Measurements from ENCODE around the gene TMEM87A.

DNA sequence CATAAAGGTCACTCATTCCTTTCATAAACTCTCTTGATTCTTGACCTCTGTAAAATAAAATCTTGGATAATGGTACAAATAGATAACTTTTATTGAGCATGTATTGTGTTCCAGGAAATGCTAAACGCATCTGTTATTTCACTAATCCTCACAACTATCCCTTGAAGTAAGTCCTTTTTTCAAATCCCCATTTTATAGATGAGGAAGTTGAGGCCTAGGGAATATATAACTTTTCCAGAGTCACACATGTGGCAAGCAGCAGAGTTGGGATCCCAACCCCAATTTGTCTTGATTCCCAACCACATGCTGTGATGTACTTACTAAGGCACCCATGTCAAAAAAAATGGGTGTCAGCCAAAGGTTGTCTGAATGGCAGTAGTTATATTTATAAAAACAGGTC is 71.4 kb downstream of the TMEM87A start:
- TF ChIP-seq, protein P1, sequence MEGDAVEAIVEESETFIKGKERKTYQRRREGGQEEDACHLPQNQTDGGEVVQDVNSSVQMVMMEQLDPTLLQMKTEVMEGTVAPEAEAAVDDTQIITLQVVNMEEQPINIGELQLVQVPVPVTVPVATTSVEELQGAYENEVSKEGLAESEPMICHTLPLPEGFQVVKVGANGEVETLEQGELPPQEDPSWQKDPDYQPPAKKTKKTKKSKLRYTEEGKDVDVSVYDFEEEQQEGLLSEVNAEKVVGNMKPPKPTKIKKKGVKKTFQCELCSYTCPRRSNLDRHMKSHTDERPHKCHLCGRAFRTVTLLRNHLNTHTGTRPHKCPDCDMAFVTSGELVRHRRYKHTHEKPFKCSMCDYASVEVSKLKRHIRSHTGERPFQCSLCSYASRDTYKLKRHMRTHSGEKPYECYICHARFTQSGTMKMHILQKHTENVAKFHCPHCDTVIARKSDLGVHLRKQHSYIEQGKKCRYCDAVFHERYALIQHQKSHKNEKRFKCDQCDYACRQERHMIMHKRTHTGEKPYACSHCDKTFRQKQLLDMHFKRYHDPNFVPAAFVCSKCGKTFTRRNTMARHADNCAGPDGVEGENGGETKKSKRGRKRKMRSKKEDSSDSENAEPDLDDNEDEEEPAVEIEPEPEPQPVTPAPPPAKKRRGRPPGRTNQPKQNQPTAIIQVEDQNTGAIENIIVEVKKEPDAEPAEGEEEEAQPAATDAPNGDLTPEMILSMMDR (conservative IDR thresholded peaks at IDR 0.05): no peak
- TF ChIP-seq ZFX (IDR thresholded peaks at IDR 0.05): no peak

All from C4-2B (cell line).